LoVo (cell line): Measurements from ENCODE around the gene PPIL4.

Experiments
- DNase-seq: peaks from one replicate; pipeline ENCODE4 v3.0.0-alpha.2; 2016; ENCODE audit warnings: low spot score

The PPIL4 gene

GRCh38 chr6:149545754-149546471 lies at the start of gene PPIL4:
Gene PPIL4, minus strand, starts transcription at chr6:149546043. Its CDS starts 38 bp downstream, at chr6:149546005.
- DNase-seq = peak; percentile 97

DNA sequence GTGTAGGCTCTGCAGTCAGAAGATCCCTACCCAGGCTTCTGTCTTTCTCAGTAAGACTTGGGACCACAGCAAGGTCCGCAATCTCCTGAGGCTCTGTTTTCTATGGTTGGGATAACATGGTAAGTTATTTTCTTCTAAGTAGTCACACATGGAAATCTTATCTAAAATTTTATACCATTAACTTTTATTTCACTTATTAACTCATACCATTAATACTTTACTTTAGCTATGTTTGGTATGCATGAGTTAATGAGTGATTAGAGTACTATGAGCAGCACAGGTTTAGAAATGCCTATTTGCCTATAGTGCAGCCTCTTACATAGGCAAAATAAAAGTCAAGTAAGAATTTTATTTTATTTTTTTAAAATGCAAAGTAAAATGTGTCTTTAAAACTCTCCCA lies 47.6 kb upstream of the PPIL4 start:
- no peak for DNase-seq

DNA sequence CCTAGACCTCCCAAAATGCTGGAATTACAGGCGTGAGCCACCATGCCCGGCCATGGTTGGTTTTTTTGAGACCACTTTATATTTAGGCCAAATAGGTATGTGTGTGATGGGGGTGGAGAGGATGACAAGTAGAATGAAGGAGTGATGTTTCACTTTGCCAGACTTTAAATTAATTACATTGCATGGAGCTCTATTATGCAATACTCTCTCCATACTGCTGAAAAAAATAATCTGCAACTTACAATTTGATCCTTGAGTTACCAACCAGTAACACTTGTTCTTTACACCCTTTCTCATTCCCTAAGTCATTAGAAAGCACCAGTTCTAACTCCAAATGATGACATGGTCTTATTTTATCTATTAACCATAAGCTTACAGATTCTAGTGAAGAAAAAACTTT lies 47.1 kb upstream of the PPIL4 start:
- DNase-seq = no peak

GRCh38 chr6:149586149-149586548 lies 40.3 kb upstream of the PPIL4 start:
- no peak for DNase-seq

DNA sequence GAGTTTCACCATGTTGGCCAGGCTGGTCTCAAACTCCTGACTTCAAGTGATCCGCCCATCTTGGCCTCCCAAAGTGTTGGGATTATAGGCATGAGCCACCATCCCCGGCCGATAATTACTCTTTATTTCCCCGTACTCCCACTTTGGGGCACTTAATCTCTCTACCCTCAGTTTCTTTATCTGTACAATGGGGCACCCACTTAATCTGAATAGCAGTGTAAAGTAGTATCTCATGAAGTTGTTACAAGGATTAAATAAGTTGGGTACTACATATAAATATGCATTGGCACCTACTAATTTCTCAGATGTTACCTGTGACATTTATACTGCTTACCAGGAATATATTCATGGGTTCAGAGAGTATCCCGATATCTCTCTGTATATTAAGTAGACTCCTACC lies 35.5 kb upstream of the PPIL4 start:
- no peak for DNase-seq

GRCh38 chr6:149580880-149581279 lies 35.0 kb upstream of the PPIL4 start:
- DNase-seq = no peak

DNA sequence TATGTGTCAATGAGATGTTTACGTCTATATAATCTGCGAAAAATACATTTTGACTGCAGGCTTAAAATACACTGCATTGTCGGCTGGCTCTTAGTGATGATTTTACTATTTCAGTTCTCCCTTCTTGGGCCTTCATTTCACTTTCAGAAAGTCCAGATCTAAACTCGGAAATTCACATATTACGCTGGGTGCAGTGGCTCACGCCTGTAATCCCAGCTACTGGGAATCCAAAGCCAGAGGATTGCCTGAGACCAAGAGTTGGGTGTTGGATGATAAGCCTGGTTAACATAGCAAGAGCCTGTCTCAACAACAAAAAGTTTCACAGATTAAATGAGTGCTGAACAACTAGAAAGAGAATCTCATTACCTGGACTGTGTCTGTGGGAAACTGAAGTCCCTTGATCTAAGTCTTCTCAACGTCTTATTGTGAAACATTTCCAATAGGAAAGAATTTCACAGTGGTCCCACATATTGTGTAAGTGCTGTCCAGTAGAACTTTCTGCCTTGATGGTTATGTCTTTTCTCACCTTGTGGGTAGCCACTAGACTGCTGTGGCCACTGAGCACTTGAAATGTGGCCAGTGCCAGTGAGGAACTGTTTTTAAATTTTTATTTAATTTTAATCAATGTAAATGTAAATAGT lies 22.2 kb upstream of the PPIL4 start:
- DNase-seq = no peak

GRCh38 chr6:149567194-149567586 lies 21.3 kb upstream of the PPIL4 start:
- DNase-seq = no peak

DNA sequence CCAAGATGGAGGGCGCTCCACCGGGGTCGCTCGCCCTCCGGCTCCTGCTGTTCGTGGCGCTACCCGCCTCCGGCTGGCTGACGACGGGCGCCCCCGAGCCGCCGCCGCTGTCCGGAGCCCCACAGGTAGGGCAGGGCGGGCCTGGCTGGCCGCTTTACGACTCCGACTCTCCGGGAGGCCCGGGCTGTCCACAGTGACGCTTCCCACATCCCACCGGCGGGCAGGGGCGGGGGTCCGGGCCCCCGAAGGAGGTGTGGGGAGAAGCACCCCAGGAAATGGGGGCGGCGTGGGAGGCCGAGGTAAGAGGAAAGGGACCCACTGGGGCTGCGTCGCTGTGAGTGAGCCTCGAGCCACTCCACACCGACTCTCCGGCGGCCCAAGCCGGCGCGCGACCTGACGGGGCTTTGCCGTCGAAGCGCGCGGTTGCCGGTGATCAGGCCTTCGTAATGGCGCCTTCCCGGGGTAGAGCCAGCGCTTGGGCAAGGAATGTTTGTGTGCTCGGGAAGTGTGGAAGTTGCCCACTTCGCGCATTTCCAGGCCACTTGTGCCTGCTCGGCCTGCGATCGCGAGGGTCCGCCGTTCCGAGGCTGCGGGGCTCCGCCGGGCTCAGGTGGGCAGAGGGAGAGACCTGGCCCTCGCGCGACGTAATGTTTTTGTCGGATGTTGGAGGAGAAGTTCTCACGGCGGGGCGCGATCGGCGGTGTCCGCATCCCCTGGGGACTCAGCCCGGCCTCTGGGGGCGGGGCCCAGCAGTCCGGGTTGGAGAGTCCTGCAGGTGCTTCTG lies 20.8 kb upstream of the PPIL4 start:
- peak; percentile 54 for DNase-seq

GRCh38 chr6:149565527-149566409 lies 19.9 kb upstream of the PPIL4 start, which contains the start of gene GINM1:
Gene GINM1, plus strand, starts transcription at chr6:149566375. Its CDS starts 40 bp downstream, at chr6:149566415.
- DNase-seq = peak; percentile 96

- no peak for DNase-seq
Observed at GRCh38 chr6:149563928-149564325, 18.1 kb upstream of the PPIL4 start.

DNA sequence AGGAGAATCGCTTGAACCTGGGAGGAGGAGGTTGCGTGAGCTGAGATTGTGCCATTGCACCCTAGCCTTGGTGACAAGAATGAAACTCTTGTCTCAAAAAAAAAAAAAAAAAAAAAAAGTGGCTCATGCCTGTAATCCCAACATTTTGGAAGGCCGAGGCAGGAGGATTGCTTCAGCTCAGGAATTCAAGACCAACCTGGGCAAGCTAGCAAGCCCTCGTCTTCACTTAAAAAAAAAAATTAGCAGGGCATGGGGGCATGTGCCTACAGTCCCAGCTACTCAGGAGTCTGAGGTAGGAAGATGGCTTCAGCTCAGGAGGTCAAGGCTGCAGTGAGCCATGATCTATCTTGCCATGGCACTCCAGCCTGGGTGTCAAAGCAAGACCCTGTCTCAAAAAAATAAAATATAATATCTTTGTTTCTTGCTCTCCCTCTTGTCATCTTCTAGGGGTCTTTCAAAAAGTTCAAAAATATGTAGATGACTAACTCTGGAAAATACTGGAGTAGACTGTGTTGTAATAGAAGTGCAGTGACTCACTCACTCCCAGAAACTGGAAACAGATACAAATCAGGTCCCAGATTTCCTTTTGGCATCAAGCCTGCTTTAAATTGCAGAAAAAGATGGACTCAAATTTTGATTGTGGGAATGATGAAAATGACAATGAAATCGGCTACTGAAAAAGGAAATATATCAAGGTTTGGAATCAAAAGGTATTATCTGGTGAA lies 17.5 kb upstream of the PPIL4 start:
- no peak for DNase-seq

DNA sequence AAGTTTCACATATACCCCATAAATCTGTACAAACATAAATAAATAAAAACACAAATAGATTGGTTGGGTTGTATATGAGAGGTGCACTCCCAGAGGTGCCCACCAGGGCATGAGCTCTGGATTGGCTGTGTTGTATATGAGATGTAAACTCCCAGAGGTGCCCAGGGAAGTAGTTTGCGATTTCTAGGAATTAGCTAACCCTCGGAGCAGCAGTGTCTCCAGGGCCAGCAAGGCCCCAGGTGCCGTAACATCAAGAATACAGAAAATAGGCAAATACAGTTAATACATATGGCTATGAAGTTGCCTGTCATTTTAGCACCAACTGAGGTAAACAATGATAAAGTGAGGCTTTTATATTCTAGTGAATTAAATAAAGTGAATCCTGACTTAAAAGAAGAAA lies 14.9 kb upstream of the PPIL4 start:
- peak; percentile 9 for DNase-seq

GRCh38 chr6:149559389-149559788 lies 13.5 kb upstream of the PPIL4 start:
- DNase-seq = no peak

- no peak for DNase-seq
Observed at GRCh38 chr6:149558029-149558428, 12.2 kb upstream of the PPIL4 start.

GRCh38 chr6:149551920-149552319 lies 6.1 kb upstream of the PPIL4 start:
- no peak for DNase-seq

- DNase-seq = peak; percentile 28
Observed at GRCh38 chr6:149545258-149545753, 537 bp downstream of the PPIL4 start.

DNA sequence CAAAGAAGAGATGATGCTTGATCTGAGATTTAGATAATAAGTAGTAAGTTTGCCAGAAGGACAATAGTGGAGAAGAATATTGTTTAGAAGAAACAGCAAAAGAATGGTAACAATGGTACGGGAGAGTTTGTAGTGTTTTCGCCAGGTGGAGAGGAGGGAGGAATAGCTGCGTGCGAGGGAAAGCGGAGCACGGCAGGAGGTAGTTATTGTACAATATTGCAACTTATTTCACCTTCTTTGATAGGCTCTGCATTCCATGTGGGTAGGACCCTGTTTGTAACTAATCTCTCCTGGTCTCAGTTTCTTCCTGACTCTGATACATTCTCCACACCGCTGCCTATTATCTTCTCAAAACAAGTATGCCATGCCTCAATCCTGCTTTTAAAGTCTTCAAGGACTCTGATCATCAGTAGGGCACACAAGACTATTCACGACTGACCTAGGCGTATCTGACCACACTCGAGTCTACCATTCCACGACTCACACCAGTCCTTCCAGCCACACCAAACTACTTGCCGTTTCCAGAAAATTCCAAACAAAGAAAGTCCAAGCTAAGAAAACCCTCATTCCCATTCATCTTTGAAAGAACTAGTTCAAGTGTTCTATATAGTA lies 1.1 kb downstream of the PPIL4 start:
- DNase-seq = no peak

DNA sequence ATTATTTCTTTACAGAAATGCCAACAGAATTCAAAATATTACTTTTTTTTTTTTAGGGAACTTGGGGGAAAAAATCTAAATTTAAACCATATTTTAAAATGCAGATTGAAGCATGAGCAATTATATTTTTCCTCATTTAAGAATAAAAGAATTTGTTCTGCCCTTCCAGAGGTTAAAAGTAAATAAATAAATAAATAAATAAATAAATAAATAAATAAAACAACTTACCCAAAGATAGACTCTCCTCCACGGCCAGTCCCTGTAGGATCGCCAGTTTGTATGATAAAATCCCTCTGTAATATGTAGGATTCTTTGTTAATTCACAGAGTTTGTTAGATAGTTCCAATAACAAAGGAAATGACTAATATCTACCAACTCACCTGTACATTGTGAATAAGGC lies 4.7 kb downstream of the PPIL4 start:
- no peak for DNase-seq

DNA sequence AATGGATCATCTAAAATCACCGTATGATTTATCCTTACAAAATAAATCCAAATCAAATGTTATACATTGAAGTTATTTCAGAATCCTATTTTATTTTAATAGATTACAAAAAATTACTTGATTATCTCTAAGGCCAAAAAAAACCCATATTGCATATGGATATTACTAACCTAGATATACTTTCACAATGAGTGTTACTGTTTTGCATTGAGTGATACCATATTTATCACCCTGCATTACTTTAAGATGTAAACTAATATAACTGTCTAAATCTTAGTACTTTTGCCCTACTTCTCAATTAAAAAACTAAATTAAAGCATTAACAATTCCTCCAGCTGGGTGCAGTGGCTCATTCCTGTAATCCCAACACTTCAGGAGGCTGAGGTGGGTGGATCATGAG lies 11.1 kb downstream of the PPIL4 start:
- DNase-seq = no peak

DNA sequence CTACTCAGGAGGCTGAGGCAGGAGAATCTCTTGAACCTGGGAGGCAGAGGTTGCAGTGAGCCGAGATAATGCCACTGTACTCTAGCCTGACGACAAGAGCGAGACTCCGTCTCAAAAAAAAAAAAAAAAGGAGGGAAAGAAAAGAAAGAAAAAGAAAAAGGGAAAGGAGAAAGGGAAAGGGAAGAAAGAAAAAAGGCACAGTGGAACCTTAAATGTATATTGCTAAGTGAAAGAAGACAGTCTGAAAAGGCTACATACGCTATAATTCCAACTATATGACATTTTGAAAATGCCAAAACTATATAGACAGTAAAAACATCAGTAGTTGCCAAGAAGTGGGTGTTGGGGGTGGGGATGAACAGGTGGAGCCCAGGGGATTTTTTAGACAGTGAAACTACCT lies 16.2 kb downstream of the PPIL4 start:
- no peak for DNase-seq
